CD4-positive, alpha-beta T cell treated with Interleukin-6 at 100 ng/mL for 8 hours (primary cell): ENCODE results near the gene KRT34.
"Not testable (repeated sequence)": the region's sequence is repeated elsewhere in the genome, so short reads cannot be mapped to it uniquely, and the experiment has no call there.

Experiments
- DNase-seq: peaks from one replicate; pipeline ENCODE4 v3.0.0-alpha.2; 2020; ENCODE audit warnings: mixed read lengths, low spot score

The KRT34 gene

DNA sequence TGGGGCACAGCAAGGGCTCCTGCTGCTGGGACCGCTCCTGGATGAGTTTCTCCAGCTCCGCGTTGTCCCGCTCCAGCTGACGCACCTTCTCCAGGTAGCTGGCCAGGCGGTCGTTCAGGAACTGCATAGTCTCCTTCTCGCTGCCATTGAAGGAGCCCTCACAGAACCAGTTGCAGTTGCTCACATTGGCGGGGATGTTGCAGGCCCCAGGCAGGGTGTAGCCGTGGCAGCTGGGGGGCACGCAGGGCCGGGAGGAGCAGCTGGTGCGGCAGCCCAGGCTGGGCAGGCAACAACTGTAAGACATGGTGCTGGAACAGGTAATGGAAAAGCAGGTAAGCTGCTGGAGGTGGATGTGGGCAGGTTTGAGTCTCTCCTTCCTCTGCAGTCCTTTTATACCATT is at the start of gene KRT34:
TSS of gene KRT34 (minus strand) at position 364 of the 400 bp plus-strand sequence. CDS start at position 304, 60 bp downstream.
- DNase-seq: not testable (repeated sequence)

DNA sequence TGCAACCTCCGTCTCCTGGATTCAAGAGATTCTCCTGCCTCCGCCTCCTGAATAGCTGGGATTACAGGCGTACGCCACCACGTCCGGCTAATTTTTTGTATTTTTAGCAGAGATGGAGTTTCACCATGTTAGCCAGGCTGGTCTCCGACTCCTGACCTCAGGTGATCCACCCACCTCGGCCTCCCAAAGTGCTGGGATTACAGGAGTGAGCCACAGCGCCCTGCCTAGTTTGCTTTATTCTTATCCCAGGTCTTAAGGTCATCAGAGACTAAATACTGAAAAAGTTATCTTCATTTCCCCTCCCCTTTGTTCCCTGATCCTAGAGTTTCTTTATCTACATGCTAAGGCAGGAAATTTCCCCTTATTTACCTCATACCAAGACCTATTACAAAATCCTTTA is 48.3 kb upstream of the KRT34 start:
- not testable (repeated sequence) for DNase-seq

DNA sequence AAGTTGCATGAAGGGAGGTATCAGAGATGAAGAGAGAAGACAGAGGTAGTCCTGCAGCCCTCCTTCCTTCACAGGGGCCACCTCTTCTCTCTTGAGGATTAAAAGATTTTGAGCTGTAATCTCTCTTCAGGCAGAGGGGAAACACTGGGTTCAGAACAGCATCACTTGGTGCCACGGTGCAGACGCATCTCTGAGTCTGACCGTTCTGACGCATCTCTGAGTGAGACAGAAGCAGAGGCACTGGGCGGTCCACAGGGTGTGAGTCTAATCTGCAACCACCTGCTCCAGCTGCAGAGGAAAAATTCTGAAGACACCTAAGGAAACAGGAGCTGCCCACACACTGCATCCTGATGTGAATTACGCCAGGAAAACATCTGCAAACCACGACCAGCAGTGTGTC is 47.6 kb upstream of the KRT34 start:
- no peak for DNase-seq

DNA sequence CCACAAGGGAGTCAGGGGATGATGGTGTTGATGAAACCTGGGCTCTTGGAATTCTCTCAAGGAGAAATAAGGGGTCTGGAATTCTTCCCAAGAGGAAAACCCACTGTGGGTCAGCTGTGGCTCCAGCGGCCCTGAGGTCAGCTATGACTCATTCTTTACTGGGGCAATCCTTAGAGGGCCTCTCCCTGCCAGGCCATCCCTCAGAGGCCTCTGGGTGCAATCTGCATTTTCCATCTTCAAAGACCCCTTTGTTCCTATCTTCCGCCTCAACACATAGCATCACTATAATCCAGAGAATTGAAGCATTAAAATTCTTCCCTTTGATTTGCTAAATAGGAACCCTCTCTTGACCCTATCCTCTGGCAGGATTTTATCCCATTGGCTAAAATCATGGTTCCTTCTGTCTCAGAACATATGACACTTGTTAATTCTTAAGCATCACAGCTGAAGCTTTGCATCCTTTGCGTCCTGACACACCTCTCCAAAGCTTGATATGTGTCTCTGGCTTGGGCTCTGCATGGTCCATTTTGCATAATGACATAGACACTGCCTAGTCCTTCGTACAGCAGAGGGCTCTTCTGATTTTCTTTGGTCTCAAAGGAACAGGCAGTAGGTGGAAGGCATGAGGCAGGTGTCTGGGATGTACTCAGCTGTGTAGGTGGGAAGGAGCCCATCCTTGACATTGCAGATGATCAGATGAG is 46.6 kb upstream of the KRT34 start:
- DNase-seq: no peak

DNA sequence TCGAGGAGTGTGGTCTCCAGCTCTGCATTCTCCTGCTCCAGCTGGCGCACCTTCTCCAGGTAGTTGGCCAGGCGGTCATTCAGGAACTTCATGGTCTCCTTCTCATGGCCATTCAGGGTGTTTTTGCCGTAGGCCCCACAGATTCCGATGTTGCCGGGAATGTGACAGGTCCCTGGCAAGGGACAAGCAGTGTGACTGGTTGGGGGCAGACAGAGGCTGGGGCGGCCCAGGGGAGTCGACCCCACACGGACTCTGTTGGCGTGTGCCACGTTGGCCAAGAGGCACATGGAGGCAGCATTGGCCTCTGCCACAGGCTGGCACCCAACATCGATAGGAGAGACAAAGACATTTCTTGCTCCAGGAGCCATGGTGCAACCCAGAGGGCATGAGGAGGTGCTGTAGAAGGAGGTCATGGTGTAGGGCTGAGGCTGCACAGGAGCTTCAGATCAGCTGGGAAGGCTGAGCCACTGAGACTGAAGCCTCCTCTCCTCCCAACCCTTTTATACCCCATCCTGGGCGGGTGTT is 42.1 kb upstream of the KRT34 start, which contains the start of gene KRT37:
TSS of gene KRT37 (minus strand) at position 475 of the 525 bp plus-strand sequence. CDS start at position 413, 62 bp downstream.
- no peak for DNase-seq

DNA sequence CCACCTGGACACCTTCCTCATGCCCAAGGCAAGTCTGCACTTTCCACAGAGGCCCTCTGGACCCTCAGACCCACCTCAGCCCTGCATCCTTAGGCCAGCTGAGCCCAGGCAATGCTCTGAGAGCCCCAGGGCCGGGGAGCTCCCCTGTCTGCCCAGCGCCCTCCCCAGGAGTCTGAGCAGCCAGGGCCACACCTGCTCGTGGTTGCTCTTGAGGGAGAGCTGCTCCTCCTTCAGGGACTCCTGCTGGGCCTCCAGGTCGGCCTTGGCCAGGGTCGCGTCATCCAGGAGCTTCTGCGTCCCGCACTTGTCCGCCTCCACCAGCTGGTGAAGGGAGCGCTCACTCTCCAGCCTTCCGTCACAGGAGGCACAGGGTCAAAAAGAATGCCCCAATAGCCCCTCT is 40.5 kb upstream of the KRT34 start:
- not testable (repeated sequence) for DNase-seq

DNA sequence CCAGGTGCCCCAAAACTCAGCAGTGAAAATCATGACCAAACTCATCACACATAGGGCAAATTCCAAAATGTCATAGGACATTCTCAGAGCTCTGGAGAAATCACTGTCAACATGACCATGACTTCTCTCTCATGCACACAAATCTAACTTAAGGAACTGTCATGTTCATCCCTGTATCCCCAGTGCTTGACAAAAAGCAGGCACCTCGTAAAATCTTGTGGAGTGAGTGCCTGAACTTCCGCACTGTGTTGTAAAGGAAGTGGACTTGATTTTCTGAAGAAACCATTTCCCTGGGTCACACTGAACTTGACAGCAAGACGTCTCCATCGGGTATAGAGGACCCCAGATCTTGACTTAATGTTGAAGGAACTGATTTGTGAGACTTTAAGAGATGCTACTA is 39.5 kb upstream of the KRT34 start:
- no peak for DNase-seq

DNA sequence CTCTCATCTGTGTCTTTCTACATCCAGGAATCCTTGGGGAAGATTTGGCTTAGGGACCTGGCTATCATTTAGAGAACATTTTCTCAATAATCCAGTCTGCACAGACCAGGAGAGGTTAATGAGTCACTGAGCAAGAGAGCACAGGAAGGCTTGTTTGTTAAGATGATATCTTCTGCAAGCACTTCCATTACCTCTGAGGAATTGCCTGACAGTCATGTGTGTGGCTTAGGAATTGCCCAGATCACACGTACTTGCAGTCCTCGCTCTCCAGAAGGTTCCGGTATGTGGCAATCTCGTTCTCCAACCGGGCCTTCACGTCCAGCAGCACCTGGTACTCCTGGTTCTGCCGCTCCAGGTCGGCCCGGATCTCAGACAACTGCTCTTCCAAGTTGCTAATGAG is 39.0 kb upstream of the KRT34 start:
- no peak for DNase-seq

DNA sequence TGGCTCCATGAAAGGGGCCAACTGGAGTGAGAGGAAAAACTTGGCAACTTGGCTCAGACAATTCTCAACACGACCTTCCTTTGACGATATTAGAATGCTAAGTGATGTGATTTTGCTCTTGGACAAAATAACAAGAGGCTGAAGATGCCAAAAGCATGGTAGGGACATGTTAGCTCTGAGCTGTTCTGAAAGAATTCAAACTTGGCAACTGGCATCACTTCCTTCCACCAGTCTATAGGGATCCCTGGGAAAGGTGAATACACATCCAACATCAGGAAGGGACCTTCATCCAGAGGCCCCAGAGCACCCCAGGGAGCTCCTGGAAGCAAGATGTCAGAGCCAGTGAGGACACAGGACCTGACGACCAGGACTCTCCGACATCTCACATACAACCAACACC is 38.0 kb upstream of the KRT34 start:
- DNase-seq: no peak

DNA sequence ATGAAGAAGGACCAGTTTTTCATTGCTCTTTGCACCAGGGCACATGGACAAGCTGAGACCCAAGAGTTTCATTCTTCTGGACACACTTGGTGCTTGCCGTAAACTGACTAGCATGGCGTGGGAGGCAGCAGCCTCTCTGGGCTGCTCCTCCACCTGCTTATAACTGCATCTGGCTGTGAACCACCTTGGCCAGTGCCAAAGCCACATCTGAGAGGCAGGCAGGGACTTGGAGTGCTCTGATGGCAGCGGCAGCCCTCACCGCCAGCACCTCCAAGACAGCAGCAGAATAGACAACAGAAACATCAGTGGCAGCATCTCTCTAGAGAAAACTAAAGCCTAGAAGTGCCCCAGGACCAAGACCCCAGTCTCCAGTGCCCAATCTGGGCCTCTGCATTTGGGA is 37.6 kb upstream of the KRT34 start:
- no peak for DNase-seq

DNA sequence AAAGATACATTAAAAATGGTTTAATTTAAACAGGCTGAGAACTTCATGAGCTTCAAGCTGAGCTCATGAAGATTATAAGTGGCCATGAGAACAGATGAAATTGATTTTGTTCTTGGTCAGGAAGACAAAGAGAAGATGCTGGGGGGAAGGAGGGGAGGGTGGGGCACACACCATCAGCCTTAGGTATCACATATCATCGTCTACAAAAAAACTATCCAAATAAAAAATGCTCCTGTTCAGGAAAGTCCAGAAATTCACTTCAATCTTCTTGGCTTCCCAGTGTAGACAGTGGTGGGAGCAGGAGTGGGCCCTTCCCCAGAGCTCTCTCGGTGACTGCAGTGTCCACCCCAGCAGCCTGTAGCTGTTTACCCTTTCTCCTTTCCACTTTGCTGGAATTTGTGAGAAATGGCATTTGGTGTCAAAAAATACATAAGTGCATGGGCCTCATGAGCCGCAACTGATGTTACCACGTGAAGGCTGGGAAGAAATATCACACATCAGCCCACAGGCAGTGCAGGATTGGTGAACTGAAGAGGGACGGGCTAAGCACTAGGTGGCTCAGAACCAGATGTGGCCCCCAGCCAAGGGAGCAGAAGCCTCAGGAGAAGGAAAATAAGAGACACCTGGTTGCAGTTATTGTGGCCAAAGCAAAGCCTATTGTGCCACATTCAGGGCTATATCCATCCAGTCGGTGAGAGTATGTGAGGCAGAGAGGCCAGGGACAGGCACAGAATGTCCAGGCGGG is 36.2 kb upstream of the KRT34 start:
- DNase-seq: no peak

DNA sequence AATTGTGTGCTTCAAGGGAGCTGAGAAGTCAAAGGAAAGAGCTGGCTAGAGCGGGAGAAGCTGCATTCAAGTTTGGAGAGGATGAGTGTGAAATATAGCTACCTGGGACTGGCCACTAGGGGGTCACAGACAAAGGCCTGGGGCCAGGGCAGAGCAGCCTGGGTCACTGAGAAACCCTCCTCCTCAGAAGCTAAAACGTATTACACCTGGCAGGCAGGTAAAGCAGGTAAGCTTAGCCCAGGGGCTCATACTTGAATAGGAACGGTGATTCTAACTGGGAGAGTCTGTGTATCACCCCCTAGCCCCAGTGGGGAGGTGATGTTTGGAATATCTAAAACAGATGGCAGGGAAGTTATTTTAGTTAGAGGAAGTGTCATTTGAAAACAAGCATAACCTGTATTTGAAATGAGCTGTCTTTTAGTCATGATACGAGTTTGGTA is 35.5 kb upstream of the KRT34 start:
- DNase-seq: no peak

DNA sequence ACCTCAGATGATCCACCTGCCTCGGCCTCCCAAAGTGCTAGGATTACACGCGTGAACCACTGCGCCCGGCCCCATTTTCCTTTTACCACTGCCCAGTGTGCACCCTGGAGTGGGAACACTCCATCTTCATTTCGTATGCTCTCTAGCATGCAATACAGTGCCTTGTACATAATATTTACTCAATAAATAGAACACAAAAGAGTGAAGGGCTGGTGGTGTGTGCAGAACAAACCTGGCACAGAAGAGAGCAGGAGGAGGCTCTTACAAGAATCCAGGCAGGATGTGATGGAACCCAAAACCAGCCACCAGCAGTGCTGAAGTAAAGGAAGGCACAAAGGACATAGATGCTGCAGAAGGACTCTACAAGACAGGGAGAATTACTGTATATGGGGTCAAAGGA is 35.0 kb upstream of the KRT34 start:
- DNase-seq: no peak

DNA sequence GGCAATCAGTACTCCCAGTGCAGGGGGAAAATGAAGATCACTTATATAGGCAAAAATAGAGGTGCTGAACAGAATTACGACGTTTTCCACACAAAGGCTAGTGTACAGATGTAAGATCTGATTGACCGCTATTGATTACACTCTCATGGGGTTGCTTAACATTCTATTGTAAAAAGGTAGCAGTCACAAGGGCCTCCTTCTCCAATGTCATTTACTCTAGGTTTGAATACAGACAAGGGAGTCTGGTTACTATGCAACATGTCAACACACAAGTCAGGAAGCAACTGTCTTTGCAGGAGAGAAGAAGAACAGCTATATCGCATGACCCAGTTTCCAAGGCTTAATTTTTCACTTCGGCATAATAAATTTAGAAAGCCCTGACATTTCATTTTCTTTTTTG is 34.4 kb upstream of the KRT34 start:
- no peak for DNase-seq

DNA sequence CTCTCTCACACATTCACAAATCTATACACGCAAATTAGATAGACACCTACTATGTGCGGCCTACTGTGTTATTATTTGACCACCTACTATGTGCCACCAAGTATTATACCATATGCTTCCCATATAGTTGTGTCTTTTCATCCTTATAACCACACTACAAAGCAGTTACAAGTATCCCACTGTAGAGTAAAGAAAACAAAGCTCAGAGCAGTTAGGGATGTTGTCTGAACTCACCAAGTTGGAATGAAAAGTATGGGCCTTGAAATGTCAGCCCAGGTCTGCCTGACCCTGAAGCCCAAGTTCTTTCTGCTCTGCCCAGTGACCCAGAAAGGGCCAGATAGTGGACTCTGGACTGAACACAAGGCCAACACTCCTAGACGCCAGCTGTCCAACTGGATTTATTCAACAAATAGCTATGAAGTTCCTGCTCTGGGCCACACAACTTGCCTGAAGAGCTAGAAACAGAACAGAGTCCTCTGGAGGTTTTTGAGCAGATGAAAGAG is 33.8 kb upstream of the KRT34 start:
- DNase-seq: no peak

DNA sequence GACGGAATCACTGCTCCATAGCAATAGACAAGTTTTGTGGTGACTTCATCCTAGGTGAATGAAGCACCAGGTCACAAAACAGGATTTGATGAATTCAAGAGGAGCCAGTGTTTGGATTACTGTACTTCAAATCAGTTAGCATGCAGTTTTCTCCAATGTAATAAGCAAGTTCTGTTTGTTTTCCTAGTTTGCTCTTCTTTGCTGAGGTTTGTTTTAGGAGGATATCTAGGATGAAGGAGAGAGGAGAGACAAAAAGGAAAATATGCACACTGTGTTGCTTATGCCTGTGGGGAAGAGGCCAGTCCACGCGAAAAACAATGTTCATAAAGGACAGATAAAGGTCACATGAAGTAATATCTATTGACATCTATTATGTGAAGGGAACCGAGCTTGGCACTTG is 33.3 kb upstream of the KRT34 start:
- DNase-seq: no peak

DNA sequence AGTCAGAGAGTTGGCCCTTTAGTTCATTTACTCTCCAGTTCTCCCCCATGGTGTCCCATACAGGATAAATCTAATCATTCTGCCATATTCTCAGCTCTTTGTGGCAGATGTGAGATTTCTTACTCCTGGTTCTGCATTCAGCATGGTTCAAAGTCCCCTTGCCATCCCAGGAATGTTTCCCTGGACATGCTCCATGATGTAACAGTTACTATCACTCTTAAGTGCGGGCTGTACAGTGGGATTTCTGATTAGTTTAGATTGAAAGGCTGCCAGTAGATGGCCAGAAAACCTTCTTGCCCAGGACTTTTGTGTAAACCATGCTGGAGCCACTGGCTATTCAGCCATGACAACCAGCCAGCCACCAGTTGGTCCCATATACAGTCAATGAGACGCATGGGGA is 31.9 kb upstream of the KRT34 start:
- DNase-seq: no peak

DNA sequence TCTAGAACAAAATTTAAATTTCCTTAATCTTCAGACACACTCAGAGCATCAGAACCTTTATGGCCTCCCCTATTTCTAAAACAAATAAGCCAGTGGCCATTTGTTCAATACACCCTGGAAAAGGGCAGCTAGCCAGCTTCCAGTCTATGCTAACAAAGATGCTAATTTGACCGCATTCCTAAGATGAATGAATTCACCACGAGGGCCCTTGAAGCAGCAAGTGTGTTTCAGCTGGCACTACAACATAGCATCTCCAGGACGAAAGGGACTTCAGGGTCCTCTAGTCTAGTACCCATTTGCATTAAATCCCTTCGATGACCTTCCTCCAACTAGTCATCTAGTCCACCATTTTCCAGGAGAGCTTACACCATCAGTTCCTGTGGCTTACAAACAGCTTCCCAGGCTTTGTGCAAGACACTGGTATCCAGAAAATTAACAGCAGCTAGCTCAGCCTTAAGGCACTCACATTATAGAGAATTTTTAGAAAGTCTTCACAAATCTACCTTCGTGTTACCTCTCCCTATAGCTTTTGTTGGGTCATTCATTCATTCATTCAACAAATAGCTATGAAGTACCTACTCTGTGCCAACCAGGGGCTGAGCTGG is 31.3 kb upstream of the KRT34 start:
- DNase-seq: no peak

DNA sequence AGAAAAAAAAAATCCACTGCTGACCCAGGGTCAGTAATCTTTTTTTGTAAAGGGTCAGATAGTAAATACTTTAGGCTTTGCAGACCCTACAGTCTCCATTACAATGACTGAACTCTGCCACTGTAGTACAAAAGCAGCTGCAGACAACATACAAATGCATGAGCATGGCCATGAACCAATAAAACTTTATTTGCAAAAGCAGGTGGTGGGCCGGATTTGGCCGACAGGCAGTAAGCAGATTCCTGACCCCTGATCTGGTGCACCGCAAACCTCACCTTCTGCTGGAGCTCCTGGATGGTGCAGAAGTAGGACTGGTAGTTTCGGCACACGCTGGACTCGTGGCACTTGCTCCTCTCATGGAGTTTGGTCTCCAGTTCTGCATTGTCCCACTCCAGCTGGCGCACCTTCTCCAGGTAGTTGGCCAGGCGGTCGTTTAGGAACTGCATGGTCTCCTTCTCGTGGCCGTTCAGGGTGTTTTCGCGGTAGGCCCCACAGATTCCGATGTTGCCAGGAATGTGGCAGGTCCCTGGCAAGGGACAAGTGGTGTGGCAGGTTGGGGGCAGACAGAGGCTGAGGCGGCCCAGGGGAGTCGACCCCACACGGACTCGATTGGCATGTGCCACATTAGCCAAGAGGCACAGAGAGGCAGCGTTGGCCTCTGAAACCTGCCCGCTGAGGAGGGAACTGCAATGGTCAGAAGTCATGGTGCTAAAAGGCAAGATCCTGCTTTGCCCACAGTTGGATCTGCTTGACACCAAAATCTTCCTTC is 29.1 kb upstream of the KRT34 start:
- no peak for DNase-seq

DNA sequence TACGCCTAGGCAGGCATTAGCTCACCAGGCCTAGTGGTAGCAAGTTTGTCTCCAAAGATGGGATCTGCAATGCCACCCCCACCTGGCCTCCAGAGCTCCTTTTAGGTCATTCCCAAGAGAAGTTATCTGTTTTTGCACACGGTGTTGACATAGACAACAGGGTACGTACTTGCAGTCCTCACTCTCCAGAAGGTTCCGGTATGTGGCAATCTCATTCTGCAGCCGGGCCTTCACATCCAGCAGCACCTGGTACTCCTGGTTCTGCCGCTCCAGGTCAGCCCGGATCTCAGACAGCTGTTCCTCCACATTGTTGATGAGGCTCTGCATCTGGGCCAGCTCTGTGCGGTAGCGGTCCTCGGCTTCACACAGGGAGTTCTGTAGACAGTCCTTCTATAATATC is 25.1 kb upstream of the KRT34 start:
- DNase-seq: no peak

DNA sequence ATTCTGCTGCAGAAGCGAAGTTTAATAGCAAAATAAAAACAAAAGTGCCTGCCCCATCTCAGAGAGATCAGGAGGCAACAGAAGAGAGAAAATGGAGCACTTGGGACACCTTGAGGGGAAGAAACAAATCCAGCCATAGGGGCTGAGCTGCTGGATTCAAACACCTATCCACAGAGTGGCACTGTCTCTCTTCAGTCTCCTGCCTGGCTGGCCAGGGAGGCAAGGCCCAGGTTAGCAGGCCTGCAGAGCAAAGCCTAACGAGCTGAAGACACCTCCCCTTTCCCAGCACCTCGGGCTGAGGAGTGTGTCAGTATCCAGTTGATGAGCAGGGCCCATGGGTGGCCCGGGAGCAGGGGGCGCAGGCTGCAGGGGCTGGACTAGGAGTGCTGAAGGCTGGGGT is 24.1 kb upstream of the KRT34 start:
- DNase-seq: no peak
